NB4 (cell line): ENCODE results near the gene FETUB.

Experiments used
- CTCF ChIP-seq: IDR thresholded peaks from one replicate; pipeline ENCODE4 v1.5.1; 2012; ENCODE audit warnings: low read depth, low read length
- POLR2A ChIP-seq: IDR thresholded peaks from 2 replicates; pipeline ENCODE4 v1.6.1; 2011; ENCODE audit warnings: mild to moderate bottlenecking; ENCODE audit not compliant: insufficient read length; ENCODE audit errors: extremely low read depth

GRCh38 chr3:186646106-186646505, 5.9 kb downstream of the FETUB start:
- TF ChIP-seq CTCF (no peak), POLR2A (no peak)
